GM19467 (cell line): ENCODE data around the gene DTNB.

ENCODE experiments used
- ATAC-seq: cut with Tn5 transposase; IDR thresholded peaks from one replicate; pipeline ENCODE4 v1.9.1; 2021; ENCODE audit warnings: mild to moderate bottlenecking, moderate library complexity; ENCODE audit not compliant: unreplicated experiment

Gene DTNB

DNA sequence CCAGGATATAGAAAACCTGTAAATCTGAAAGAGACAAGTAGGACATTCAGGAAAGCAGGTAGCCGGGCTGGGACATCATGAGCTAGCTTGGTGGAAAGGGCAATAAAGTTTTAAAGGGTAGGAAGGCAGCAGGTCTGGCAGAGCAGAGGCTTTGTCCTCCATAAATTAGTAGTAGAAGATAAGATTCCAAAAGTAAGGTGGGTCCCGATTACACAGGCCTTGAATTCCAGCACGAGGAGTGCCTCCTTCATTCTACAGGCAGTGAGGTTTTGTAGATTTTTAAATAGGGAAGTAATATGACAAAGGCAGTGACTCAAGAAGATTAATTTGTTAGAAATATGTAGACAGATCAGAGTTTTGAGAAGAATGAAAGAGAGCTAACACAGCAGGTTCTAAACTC, 160.7 kb downstream of the DTNB start:
- ATAC-seq, result no peak

GRCh38 chr2:25506226-25506625, 167.2 kb downstream of the DTNB start:
- no peak for ATAC-seq

DNA sequence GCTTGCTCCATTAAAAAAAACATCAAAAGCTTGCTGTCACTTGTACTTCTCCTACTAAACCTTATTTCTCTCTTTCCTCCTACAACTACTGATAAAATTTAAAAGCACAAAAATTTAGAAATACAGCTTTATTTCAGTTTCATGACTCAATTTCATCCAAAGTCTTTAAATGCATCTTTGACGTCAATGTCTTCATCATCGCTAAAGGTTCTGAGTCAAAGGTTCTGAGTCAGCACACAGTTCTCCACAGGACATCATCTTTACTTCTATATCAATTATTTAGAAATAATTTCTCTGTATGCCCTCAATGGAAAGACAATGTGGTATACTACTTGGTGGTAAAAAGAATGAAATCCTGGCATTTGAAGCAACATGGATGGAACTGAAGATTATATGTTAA, 167.8 kb downstream of the DTNB start:
- ATAC-seq, result no peak

GRCh38 chr2:25505182-25505581, 168.2 kb downstream of the DTNB start:
- ATAC-seq, result no peak

DNA sequence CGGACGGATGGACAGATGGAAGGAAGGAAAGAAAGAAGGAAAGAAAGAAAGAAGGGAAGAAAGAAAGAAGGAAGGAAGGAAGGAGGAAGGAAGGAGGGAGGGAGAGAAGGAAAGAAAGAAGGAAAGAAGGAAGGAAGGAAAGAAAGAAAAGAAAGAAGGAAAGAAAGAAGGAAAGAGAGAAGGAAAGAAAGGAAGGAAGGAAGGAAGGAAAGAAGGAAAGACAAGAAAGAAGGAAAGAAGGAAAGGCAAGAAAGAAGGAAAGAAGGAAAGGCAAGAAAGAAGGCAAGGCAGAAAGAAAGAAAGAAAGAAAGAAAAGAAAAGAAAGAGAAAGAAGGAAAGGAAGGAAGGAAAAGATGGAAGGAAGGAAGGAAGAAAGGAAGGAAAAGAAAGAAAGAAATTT, 169.1 kb downstream of the DTNB start:
- no peak for ATAC-seq

DNA sequence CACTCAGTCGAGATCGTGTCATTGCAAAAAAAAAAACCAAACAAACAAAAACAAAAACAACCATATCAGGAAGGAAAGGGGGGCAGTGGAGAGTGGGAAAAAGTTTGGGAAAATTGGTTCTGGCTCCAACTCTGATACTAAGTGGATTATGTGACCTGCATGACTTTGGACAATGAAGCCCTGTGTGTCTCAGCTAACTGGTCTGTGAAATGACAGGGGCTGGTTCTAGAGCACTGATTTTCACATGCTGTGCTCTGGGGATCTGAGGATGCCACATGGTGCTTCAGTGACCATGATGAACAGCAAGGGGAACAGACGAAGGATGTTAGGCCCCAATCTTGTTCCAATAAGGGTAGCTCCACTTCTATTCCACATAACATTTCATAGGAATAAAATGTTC, 174.2 kb downstream of the DTNB start:
- no peak for ATAC-seq

DNA sequence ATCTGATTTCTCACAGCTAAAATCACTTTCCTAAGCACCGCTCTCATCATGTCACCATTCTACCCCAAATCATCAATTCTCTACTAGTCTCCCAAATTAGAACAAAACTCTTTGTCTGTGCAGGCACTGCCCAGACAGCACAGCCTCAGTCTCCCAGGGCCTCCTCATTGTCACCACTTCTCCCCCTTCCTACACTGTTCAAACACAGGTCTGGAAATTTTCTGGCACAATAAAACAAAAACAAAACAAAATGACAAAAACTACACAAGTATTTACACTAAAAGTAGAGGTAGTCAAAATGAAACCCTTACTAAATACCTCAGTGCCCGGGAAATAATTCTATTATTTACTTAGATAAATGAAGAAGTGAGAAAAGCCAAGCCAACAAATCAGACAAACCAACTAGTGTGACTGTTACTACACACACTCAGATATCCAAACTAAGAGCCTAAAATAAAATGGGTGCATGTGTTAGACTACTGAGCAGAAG, 175.4 kb downstream of the DTNB start:
- ATAC-seq, result no peak

DNA sequence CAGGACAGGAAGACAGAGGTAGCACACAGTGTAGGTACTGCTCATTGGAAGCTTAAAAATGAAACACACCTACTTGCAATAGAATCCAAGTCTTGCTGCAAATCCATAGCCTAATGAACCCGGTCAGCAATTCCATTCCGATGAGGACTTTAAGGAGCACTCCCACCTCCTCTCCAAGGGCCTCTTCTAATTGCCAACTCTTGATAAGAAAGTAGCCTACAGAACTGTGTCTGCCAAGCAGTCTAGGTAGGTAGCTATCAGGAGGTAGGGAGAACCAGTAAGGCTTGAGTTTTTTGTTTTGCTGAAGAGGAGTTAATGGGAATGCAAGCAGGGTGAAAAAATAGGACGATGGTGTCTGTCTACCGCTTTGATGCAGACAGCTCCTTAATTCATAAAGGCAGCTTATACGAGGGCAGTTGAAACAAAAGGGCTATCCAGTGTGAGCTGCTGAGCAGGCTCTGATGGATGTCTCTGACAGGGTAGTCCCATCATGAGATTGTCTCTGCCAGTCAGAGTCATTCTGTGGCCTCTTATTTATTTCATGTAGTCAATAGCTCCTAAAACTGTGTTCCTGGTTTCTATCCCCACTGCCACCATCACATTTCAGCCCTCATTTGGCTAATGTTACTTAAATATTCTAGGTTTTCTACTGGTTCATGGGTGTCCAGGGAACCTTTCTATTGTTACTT, 176.0 kb downstream of the DTNB start:
- no peak for ATAC-seq

DNA sequence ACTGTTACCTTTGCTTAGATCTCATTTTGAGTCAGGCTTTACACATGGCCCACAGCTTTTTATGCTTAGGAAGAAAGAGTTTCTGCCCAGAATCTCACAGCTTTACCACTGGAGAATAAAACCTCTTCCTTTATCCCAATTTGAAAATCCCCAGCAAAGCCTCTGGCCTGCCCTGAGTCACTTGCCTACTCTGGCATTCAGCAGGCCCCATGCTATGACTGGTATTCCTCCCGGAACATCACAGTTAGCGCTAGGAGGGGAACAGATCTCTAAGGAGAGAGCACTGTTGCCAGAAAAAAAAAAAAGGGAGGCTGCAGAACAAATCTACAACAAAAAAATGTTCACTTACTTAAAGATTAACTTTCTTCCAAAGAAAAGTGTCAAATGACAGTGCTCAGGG, 178.8 kb downstream of the DTNB start:
- ATAC-seq, result no peak

DNA sequence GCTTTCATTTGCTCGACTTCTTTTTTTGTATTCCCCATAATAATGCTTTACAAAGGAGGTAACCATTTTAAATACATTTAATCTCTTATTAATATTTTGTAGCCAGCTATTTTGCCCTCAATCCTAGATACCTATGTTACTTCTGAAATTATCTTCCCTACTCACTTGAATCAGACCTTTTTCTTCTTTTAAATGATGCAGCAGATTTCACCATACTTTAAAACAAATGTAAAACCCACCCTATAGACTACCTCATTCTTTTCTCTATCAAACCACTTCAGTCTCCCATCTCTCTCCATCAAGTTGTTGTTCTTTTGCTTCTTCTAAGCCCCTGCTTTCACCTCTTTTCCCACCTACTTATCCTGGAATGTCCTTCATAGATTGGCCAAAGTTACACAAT, 180.2 kb downstream of the DTNB start:
- no peak for ATAC-seq

DNA sequence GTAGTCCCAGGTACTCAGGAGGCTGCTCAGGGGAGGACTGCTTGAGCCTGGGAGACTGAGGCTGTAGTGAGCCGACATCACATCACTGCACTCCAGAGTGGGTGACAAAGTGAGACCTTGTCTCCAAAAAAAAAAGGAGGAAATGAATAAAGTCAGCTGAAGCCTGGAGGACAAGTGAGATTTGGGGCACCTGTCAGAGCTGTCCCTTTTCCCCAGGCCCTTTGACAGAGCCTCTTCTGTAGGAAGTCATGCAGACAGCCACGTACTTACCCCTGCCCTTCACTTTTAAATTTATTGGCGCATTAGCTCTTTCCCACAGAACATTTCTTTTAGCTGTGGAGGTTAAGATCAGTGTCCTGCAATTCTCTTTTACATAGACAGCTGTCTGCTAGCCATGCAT, 180.7 kb downstream of the DTNB start:
- ATAC-seq, result no peak

DNA sequence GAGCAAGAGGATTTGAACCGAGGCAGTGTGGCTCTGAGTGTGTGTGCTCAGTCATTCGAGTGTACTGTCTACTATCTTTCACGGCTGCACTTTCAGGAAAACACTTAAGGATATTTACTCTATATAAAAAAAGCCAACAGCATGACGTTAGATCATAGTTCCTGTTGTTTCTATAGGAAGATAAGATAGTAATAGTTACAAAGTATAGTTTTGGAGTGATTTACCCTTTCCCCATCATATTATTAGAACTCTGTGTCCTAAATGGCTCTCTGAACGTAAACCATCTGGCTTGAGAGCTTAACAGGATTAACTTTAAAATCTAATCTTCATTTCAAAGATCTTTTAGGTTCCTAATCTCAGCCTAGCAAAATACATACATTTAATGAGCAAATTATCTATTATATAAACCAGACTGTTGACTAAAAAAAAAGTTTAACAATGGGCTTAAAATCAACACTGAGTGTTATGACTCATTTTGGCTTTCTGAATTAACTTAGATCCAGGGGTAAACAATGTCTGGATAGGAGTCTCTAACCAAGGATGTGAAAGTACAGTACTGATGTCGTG, 181.3 kb downstream of the DTNB start:
- ATAC-seq, result no peak

- no peak for ATAC-seq
These were observed 182.2 kb downstream of the DTNB start for GRCh38 chr2:25491003-25491696.

DNA sequence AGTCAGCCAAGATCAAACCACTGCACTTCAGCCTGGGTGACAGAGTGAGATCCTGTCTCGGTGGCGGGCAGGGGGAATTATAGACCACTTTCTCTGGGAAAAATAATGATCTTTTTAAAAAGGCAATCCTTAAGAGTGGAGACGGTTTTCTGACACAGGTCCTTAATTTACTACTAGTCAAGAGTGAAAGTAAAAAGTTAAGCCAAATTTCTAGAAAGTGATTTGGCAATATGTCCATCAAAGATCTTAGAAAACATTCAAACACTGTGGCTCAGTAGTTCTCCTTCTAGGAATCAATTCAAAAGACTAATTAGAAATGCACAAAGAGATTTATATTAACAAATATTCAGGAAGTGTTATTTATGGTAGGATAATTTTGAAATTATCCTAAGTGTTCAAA, 183.2 kb downstream of the DTNB start:
- ATAC-seq, result no peak

DNA sequence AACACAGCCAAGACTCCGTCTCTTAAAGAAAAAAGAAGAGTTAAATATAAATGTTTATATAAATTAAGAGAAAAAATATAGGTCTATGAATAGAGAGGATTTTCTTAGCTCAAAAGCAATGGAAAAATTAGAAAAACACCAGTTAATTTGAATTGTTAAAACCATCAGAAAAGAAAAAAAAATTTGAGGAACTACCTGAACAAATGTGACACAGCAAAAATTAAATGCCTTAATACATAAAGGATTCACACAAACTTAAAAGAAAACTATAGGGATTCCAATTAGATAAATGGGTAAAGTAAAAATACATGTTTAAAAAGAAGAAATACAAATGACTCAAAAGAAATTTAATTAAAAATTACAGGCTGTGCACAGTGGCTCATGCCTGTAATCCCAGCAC, 183.7 kb downstream of the DTNB start:
- no peak for ATAC-seq

DNA sequence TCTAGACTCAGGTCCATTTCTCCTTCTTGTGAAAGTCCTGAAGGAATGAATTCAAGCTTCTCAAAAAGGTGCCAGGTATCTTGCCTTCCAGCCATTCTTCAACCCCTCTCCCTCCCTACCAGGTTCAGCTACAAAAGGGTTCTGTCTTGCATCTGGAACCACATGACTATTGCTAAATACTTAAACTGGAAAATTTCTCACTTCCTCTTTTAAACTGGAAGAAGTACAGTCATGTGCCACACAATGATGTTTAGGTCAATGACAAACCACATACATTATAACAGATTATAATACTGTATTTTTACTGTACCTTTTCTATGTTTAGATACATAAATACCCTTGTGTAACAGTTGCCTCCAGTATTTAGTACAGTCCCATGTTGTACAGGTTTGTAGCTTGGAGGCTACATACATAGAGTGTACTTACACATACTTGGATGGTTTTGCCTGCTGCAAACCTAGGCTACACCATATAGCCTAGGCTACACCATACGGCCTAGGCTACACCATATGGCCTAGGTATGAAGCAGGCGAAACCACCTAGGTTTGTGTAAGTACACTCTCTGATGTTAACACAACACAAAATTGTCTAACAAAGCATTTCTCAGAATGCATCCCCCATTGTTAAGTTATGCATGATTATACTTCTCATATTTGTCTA, 189.6 kb downstream of the DTNB start:
- no peak for ATAC-seq

- no peak for ATAC-seq
These were observed 191.0 kb downstream of the DTNB start for GRCh38 chr2:25482341-25482740.

- ATAC-seq, result no peak
These were observed 191.7 kb downstream of the DTNB start for GRCh38 chr2:25481381-25482300.

DNA sequence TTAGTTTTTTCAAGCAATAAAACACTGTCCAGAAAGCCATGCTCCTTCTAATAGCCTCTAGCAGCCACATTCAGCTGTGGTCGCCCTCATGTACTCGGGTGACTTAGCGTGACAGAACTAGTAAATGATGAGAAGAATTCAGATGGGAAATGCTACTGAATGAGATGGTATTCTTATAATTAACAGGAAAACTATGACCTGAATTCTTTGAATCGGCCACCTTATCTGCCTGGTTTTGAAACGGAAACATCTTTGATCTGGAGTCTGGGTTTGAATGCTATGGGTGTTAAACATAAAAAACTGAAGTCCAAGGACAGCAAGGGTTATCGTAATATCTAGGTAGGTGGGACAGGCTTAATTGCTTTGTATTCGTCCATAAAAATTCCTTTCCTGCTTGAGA, 192.8 kb downstream of the DTNB start:
- no peak for ATAC-seq

DNA sequence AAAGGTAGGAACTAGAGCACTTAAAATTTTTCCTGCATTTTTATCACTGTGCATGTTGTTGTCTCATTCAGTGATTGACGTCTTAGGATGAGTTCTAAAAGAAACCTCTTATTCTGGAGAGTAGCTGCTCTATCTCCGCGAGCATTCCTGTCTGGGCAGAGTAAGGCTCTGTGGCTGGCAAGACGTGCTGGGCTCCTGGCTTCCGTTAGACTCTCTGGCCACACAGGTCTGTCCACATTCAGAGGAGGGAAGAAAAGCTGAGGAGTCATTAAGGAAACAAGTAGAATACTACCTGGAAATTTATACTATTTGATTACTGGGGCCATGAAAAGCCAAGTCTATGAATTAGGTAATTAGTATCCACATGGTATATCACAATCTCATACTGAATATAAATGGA, 193.6 kb downstream of the DTNB start:
- ATAC-seq, result no peak

DNA sequence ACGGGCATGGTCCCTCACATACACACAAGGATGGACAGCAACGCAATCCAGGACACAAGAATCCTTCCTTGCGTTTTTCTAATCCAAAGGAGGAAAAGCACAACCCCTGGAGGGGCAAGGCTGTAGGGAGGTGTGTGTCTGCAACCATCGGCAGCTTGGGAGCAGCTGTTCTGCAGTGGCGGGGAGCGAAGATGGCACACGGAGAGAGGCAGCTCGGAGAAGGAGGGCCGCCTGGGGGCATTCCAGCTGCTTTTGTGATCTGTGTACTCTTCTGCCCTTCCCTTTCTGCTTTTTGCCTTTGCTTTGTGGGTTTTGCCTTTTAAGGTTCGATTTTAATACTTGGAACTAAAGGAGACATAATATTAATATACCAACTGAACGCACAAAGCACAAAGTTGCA, 194.6 kb downstream of the DTNB start:
- no peak for ATAC-seq
